Activated T-cell treated with anti-CD3 and anti-CD28 coated beads for 24 hours (primary cell): ENCODE measurements around the gene LRRC8B.

Experiments
- DNase-seq: peaks from one replicate; pipeline ENCODE4 v3.0.0-alpha.2; 2020; ENCODE audit warnings: low read depth

LRRC8B gene

DNA sequence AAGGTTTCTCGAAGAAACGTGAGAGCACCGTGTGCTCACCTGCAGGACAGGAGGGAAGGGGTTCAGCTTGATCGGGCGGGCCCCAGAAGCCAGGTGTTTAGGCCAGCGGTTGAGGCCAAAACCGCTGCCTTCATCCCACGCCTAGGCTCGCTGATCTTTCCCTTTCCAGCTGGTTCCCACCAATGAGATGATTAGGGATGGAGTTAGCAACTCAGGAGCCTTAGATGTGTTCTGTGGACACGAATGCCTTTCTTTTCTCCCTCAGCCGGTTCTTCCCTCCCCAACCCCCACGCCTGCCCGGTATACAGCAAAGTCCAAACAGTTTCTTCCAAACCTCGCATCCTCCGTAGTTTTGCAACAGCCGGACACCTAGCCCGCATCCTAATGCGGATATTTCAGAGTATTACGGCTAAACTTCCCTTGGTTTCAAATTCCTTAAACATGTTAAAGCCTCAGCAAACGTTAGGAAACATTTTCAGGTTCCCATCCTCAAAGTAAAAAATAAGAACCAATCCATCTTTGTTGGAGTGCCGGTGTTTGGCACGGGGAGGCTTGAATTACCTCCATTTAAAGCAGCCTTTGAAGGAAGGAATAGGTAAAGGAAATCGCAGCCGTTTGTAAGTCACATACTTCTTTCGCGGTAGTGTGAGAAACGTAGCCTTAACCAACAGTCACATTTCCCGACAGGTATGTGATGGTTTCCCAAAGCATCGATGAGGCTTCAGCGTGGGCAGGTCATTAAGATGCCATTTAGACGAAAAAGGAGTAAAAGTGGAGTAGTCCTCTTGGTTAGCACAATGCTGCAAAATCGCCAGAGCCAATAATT is 109.4 kb downstream of the LRRC8B start:
- DNase-seq: no peak

DNA sequence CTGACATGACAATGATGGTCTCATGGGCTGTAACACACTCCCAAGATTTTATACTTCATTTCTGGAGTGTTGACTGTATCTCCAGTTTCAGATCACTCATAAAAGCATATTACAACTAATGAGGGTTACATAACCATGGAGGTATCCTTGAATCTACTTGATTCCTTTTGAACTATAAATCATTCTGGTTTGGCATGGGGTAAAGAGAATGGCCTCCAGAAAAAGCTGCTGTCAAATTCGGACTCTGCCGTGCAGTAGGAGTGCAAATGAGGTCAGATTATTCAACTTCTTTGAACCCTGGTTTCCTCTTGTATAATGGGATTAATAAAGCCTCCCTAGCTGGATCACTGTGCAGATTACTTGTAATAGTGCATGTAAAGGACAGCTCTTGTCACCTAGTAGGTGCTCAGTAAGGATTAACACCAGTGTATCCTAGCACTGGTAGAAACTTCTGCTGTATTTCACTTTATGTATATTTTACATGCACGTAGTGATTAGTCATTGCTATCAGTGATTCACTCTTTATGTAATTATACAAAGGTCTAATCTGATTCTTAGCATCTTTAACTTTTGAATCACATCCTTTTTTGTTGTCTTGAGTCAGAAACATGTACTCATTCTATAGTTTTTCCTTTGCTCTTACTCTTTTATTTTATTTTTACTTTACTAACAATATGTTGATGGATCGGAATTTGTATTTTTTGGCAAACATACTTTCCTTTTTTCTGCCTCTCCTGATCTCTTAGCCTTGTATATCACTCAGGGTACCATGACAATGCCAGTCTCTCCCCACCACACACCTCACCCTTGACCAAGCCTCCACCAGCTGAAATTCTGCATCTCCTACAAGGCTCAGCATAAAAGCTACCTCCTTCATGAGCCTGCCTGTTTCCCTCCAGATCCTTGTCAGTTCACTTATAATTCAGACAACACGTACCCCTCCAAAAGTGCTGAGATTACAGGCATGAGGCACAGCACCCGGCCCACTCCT is 111.5 kb downstream of the LRRC8B start:
- DNase-seq: no peak

GRCh38 chr1:89637496-89637895 is 112.9 kb downstream of the LRRC8B start:
- no peak for DNase-seq

DNA sequence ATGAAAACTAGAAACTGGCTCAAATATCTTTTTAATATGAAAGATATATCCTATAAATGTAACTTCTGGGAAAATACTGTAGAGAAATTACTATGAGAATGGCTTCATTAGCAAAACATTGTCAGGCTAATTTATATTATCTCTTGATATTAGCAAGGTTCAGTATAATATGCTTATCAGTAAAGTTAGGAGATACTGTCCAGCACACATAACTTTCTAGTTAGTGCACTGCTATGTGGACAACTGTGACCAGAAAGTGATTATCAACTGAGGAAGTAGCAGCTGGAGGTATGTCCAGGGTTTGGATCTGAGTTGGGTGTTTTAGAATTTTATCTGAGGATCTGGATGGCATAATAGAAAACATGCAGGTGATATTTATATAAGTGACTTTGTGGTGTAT is 115.8 kb downstream of the LRRC8B start:
- DNase-seq: no peak

DNA sequence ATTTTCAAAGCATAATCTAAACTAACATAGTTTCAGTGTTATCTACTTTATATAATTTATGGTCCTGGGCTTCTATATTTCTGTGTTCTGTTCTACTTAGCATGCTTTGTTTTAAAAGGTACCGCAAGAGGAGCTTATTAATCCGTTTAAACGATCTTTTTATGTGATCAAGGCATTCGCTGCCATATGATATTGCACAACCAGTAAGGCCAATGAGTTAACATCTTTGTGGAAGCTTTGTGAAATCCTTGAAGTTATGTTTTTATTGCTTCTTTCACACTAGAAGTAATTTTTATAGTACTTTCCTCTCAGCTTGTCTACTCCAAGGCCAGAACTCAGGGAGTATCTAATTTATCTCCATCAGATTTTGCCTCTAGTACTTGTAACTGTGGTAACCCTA is 117.2 kb downstream of the LRRC8B start:
- no peak for DNase-seq

DNA sequence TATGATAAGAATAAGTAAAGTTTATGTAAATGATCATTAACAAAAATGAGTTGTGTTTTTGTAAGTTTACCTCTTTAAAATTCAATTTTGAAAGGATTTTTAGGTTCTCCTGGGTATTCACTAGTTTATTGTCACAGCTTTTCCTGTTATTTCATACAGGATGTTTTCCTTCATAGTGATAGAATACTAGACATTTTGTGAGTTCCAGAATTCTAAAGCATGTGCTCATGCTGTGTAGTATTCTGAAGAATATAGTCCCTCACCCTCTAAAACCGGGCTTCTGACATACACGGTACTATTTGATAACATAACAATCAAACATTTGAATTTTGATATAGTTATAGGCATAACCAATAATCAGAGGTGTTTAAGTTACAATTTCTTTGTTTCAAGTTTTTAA is 118.9 kb downstream of the LRRC8B start:
- DNase-seq: no peak

DNA sequence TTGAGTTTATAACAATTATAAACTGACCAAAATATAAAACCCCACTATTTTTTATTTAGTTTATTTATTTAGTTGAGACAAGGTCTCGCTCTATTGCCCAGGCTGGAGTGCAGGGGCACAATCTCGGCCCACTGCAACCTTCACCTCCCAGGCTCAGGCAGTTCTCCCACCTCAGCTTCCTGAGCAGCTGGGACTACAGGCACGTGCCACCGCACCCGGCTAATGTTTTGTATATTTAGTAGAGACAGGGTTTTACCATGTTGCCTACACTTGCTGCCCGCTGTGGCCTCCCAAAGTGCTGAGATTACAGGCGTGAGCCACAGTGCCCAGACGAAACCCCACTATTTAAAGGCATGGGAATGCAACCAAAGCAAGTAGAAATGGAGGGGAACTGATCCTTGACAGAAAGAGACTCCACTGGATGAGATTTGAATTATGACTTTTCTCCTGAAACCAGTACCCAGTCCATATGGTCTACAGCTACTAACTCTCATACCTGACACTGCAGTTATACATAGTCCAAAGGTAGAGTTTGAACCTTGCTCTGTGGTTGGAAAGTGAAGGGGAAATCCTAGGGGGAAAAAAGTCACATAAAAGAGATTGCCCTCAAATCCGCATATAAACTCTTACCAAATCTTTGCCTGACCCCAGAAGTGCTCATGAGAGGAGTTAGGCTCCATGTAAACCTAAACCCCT is 119.6 kb downstream of the LRRC8B start:
- no peak for DNase-seq

DNA sequence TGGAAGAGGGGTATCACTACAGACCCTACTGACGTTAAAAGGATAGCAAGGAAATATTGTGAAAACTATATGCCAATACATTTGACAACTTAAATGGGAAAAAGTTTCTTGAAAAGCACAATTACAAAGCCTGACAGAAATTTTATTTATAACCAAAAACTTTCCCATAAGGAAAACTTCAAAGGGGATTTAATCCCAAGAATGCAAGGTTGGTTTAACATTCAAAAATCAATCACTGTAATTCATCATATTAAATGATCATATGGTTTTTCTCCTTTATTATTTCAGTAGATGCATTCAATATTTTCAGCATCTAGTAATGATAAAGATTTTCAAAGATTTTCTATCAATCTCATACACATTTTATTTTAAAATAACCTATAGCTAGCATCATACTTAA is 121.6 kb downstream of the LRRC8B start:
- no peak for DNase-seq
